ENCODE data around the gene POU3F4.

POU3F4 gene

GRCh38 chrX:83521905-83522304, 13.8 kb downstream of the POU3F4 start:
- H3F3A ChIP-seq (ENCODE audit: insufficient read depth, low read length): no peaks in the 10 kb centered on the region
- H3K27me3 ChIP-seq (replicated peaks; ENCODE audit: insufficient read depth, low read length): no peaks in the 10 kb centered on the region
- H3K9ac ChIP-seq (ENCODE audit: low read length): no peak overlapping the region
- no peaks in the 10 kb centered on the region for H3K4me1 ChIP-seq (ENCODE audit: low read length)
- no peak overlapping the region for H3K27ac ChIP-seq (ENCODE audit: low read length)
- no peaks in the 10 kb centered on the region for H3K79me2 ChIP-seq (ENCODE audit: low read length)
- TF ChIP-seq EZH2 (optimal IDR thresholded peaks at IDR 0.05; ENCODE audit: low read depth, low read length): no peak
- no peak for TF ChIP-seq EZH2phosphoT487 (IDR thresholded peaks at IDR 0.05; ENCODE audit: low read length)
- TF ChIP-seq CTCF (IDR thresholded peaks at IDR 0.05; ENCODE audit: low read length): no peak
- H3K4me3 ChIP-seq (ENCODE audit: low read length): no peak overlapping the region
- no peaks in the 10 kb centered on the region for H3K36me3 ChIP-seq (replicated peaks; ENCODE audit: insufficient read depth, low read length)
- no peak for DNase-seq
- no peak overlapping the region for H3K4me2 ChIP-seq (ENCODE audit: low read depth, low read length)
- no peaks in the 10 kb centered on the region for H3K9me2 ChIP-seq (replicated peaks; ENCODE audit: insufficient read depth, low read length)
- H2AFZ ChIP-seq (ENCODE audit: low read length): no peak overlapping the region
- H3K9me3 ChIP-seq (replicated peaks; ENCODE audit: insufficient read depth, low read length): no peaks in the 10 kb centered on the region
- H4K20me1 ChIP-seq (ENCODE audit: insufficient read depth, low read length): no peaks in the 10 kb centered on the region

GRCh38 chrX:83529950-83530349, 21.9 kb downstream of the POU3F4 start:
- no peaks in the 10 kb centered on the region for H3F3A ChIP-seq (ENCODE audit: insufficient read depth, low read length)
- no peaks in the 10 kb centered on the region for H3K79me2 ChIP-seq (ENCODE audit: low read length)
- no peak overlapping the region for H3K9ac ChIP-seq (ENCODE audit: low read length)
- H3K36me3 ChIP-seq (replicated peaks; ENCODE audit: insufficient read depth, low read length): no peaks in the 10 kb centered on the region
- no peak for DNase-seq
- H3K4me3 ChIP-seq (ENCODE audit: low read length): no peak overlapping the region
- no peak overlapping the region for H2AFZ ChIP-seq (ENCODE audit: low read length)
- no peaks in the 10 kb centered on the region for H3K4me1 ChIP-seq (ENCODE audit: low read length)
- H3K9me2 ChIP-seq (replicated peaks; ENCODE audit: insufficient read depth, low read length): no peaks in the 10 kb centered on the region
- H3K27ac ChIP-seq (ENCODE audit: low read length): no peak overlapping the region
- no peaks in the 10 kb centered on the region for H3K27me3 ChIP-seq (replicated peaks; ENCODE audit: insufficient read depth, low read length)
- no peak overlapping the region for H3K4me2 ChIP-seq (ENCODE audit: low read depth, low read length)
- H3K9me3 ChIP-seq (replicated peaks; ENCODE audit: insufficient read depth, low read length): no peaks in the 10 kb centered on the region
- no peaks in the 10 kb centered on the region for H4K20me1 ChIP-seq (ENCODE audit: insufficient read depth, low read length)
- no peak for TF ChIP-seq EZH2phosphoT487 (IDR thresholded peaks at IDR 0.05; ENCODE audit: low read length)
- TF ChIP-seq CTCF (IDR thresholded peaks at IDR 0.05; ENCODE audit: low read length): no peak
- TF ChIP-seq EZH2 (optimal IDR thresholded peaks at IDR 0.05; ENCODE audit: low read depth, low read length): no peak

- no peak for TF ChIP-seq EZH2phosphoT487 (IDR thresholded peaks at IDR 0.05; ENCODE audit: low read length)
- Histone ChIP-seq H2AFZ (ENCODE audit: low read length) (0 out of 2 replicates have a peak overlapping the region, but pooled peaks have one; percentile 10), H3K4me2 (ENCODE audit: low read depth, low read length) (peak overlapping the region; percentile 67), H4K20me1 (ENCODE audit: insufficient read depth, low read length) (no peaks in the 10 kb centered on the region), H3K9me2 (replicated peaks; ENCODE audit: insufficient read depth, low read length) (no peaks in the 10 kb centered on the region), H3K9ac (ENCODE audit: low read length) (no peak overlapping the region), H3K4me3 (ENCODE audit: low read length) (peak overlapping the region; percentile 46), H3K79me2 (ENCODE audit: low read length) (no peaks in the 10 kb centered on the region), H3K9me3 (replicated peaks; ENCODE audit: insufficient read depth, low read length) (no peaks in the 10 kb centered on the region), H3K4me1 (ENCODE audit: low read length) (no peaks in the 10 kb centered on the region), H3K36me3 (replicated peaks; ENCODE audit: insufficient read depth, low read length) (no peaks in the 10 kb centered on the region), H3F3A (ENCODE audit: insufficient read depth, low read length) (no peaks in the 10 kb centered on the region), H3K27ac (ENCODE audit: low read length) (no peak overlapping the region), H3K27me3 (replicated peaks; ENCODE audit: insufficient read depth, low read length) (no peaks in the 10 kb centered on the region)
- DNase-seq: peak; percentile 54
These were observed 27.5 kb downstream of the POU3F4 start for GRCh38 chrX:83535417-83536196.
